Activated gamma-delta T cell (primary cell): ENCODE results near the gene TSPAN7.

Source experiments
- DNase-seq: peaks from one replicate; lab custom pipeline; 2025; lab: John Stamatoyannopoulos, UW

The TSPAN7 gene

GRCh38 chrX:38595801-38596200 lies 34.5 kb downstream of the TSPAN7 start:
- DNase-seq = no peak

- no peak for DNase-seq
Observed at GRCh38 chrX:38596939-38597338, 35.6 kb downstream of the TSPAN7 start.

GRCh38 chrX:38599796-38600755 lies 38.7 kb downstream of the TSPAN7 start:
- DNase-seq = no peak

GRCh38 chrX:38601866-38602265 lies 40.5 kb downstream of the TSPAN7 start:
- no peak for DNase-seq

- no peak for DNase-seq
Observed at GRCh38 chrX:38606821-38607220, 45.5 kb downstream of the TSPAN7 start.

GRCh38 chrX:38607976-38608375 lies 46.6 kb downstream of the TSPAN7 start:
- no peak for DNase-seq

GRCh38 chrX:38610849-38611248 lies 49.5 kb downstream of the TSPAN7 start:
- DNase-seq = no peak

- DNase-seq = no peak
Observed at GRCh38 chrX:38612281-38612680, 50.9 kb downstream of the TSPAN7 start.

- DNase-seq = no peak
Observed at GRCh38 chrX:38614485-38614884, 53.1 kb downstream of the TSPAN7 start.

GRCh38 chrX:38616904-38617303 lies 55.6 kb downstream of the TSPAN7 start:
- no peak for DNase-seq

GRCh38 chrX:38618180-38618579 lies 56.8 kb downstream of the TSPAN7 start:
- no peak for DNase-seq

- DNase-seq = no peak
Observed at GRCh38 chrX:38620623-38621022, 59.3 kb downstream of the TSPAN7 start.

GRCh38 chrX:38626296-38626695 lies 65.0 kb downstream of the TSPAN7 start:
- DNase-seq = no peak

GRCh38 chrX:38627683-38628082 lies 66.3 kb downstream of the TSPAN7 start:
- DNase-seq = no peak

GRCh38 chrX:38628587-38628986 lies 67.2 kb downstream of the TSPAN7 start:
- no peak for DNase-seq

- DNase-seq = no peak
Observed at GRCh38 chrX:38632516-38632915, 71.2 kb downstream of the TSPAN7 start.

- no peak for DNase-seq
Observed at GRCh38 chrX:38634665-38635064, 73.3 kb downstream of the TSPAN7 start.

- no peak for DNase-seq
Observed at GRCh38 chrX:38636949-38637819, 75.8 kb downstream of the TSPAN7 start.

- no peak for DNase-seq
Observed at GRCh38 chrX:38638952-38639529, 77.7 kb downstream of the TSPAN7 start.

- DNase-seq = no peak
Observed at GRCh38 chrX:38639730-38640129, 78.4 kb downstream of the TSPAN7 start.

GRCh38 chrX:38641197-38641596 lies 79.9 kb downstream of the TSPAN7 start:
- no peak for DNase-seq

- DNase-seq = no peak
Observed at GRCh38 chrX:38643903-38644302, 82.6 kb downstream of the TSPAN7 start.
